B cell (primary cell): ENCODE data around the gene SRBD1. TPM values are rescaled to one million over a fixed set of nuclear protein-coding genes. Genes with fewer than 3 reads are reported as not detected.

Source experiments
- ATAC-seq: fragments of 200-7000 bp; cut with Tn5 transposase; one replicate; pipeline ENCODE4 v1.10.0; 2021; ENCODE audit warnings: low read depth, mild to moderate bottlenecking, moderate number of reproducible peaks, moderate library complexity
- CTCF ChIA-PET: fragments of 350-600 bp; sonication (Branson Sonifier 250); formaldehyde crosslinking; loops from one replicate; lab custom pipeline; 2021; ENCODE audit warnings: antibody characterized with exemption, inconsistent platforms; lab: Charles Lee
- POLR2A ChIA-PET: fragments of 350-600 bp; sonication (Branson Sonifier 250); formaldehyde crosslinking; loops from one replicate; lab custom pipeline; 2021; ENCODE audit warnings: antibody characterized with exemption; lab: Charles Lee
- DNase-seq: peaks from one replicate; pipeline ENCODE4 v3.0.0; 2013
- H2AFZ ChIP-seq: 2 replicates; pipeline ENCODE4 v1.6.1; 2012; ENCODE audit warnings: mild to moderate bottlenecking, low read depth, low read length; ENCODE audit not compliant: insufficient read depth, poor library complexity, severe bottlenecking
- H3K27ac ChIP-seq, 2 donors: 1 replicate in 1 of 2; 2 replicates in 1 of 2; pipeline ENCODE4 v1.5.1; 2012 to 2013; ENCODE audit warnings: low read length in 2 of 2, mild to moderate bottlenecking in 2 of 2, moderate library complexity in 1 of 2
- H3K27me3 ChIP-seq, 4 experiments: fragments of 200-600 bp in 1 of 4; sonication (generic) in 1 of 4; replicated peaks in 1 of 4; 1 replicate in 2 of 4; 2 replicates in 2 of 4; pipeline versions ENCODE4 v1.6.1 to v1.7.0; 2013 to 2016; ENCODE audit warnings: low read length in 3 of 4, mild to moderate bottlenecking in 2 of 4, mixed read lengths in 1 of 4, moderate library complexity in 1 of 4; ENCODE audit not compliant: insufficient read depth in 4 of 4, control insufficient read depth in 3 of 4; ENCODE audit errors: control extremely low read depth in 1 of 4
- H3K36me3 ChIP-seq, 2 experiments: replicated peaks in 1 of 2; 1 replicate in 1 of 2; 2 replicates in 1 of 2; pipeline versions ENCODE4 v1.6.1 to v1.7.1; 2013; ENCODE audit warnings: low read length in 1 of 2; ENCODE audit not compliant: insufficient read depth in 2 of 2, control insufficient read depth in 1 of 2; ENCODE audit errors: control extremely low read depth in 1 of 2, extremely low read depth in 1 of 2
- H3K4me1 ChIP-seq, 2 donors: fragments of 200-600 bp in 1 of 2; sonication (generic) in 1 of 2; 1 replicate in 1 of 2; 2 replicates in 1 of 2; pipeline versions ENCODE4 v1.5.1 to v1.6.1; 2013 to 2017; ENCODE audit warnings: low read length in 2 of 2; ENCODE audit not compliant: control insufficient read depth in 2 of 2, insufficient read depth in 2 of 2
- H3K4me2 ChIP-seq: replicated peaks from 2 replicates; pipeline ENCODE3; 2012; ENCODE audit warnings: mild to moderate bottlenecking, low read depth, low read length; ENCODE audit not compliant: poor library complexity, severe bottlenecking
- H3K4me3 ChIP-seq, 5 experiments: fragments of 200-600 bp in 1 of 5; sonication (generic) in 1 of 5; 1 replicate in 3 of 5; 2 replicates in 2 of 5; pipeline versions ENCODE4 v1.5.1 to v1.7.0; 2011 to 2016; ENCODE audit warnings: low read length in 4 of 5, mild to moderate bottlenecking in 4 of 5, low read depth in 2 of 5, control low read depth in 1 of 5, moderate library complexity in 1 of 5; ENCODE audit not compliant: insufficient read depth in 1 of 5; ENCODE audit errors: control extremely low read depth in 1 of 5, extremely low read depth in 1 of 5
- H3K79me2 ChIP-seq: fragments of 200-600 bp; sonication (generic); one replicate; pipeline ENCODE4 v1.6.0; 2016; ENCODE audit warnings: low read length; ENCODE audit not compliant: control insufficient read depth, insufficient read depth
- H3K9ac ChIP-seq: fragments of 200-600 bp; sonication (generic); 2 replicates; pipeline ENCODE4 v1.6.1; 2017; ENCODE audit warnings: mild to moderate bottlenecking, low read length, moderate library complexity
- H3K9me3 ChIP-seq, 3 donors: one replicate each; pipeline versions ENCODE4 v1.6.1 to v1.7.1; 2013; ENCODE audit warnings: low read length in 2 of 3; ENCODE audit not compliant: control insufficient read depth in 2 of 3, insufficient read depth in 1 of 3; ENCODE audit errors: control extremely low read depth in 1 of 3
- H4K20me1 ChIP-seq: 2 replicates; pipeline ENCODE4 v1.6.0; 2012; ENCODE audit warnings: mild to moderate bottlenecking, low read length; ENCODE audit not compliant: insufficient read depth, control insufficient read depth, poor library complexity, severe bottlenecking
- H3K27ac Mint-ChIP-seq: one replicate; pipeline ENCODE4 v1.8.0; 2021; ENCODE audit warnings: mixed read lengths
- H3K27me3 Mint-ChIP-seq: one replicate; pipeline ENCODE4 v1.8.0; 2021; ENCODE audit warnings: mixed read lengths
- H3K4me1 Mint-ChIP-seq: one replicate; pipeline ENCODE4 v1.8.0; 2021; ENCODE audit warnings: mixed read lengths
- H3K4me3 Mint-ChIP-seq: one replicate; pipeline ENCODE4 v1.8.0; 2021; ENCODE audit warnings: mixed read lengths
- H3K9me3 Mint-ChIP-seq: one replicate; pipeline ENCODE4 v1.8.0; 2022; ENCODE audit warnings: mixed read lengths; ENCODE audit not compliant: insufficient read depth
- CTCF ChIP-seq: fragments of 200-600 bp; IDR thresholded peaks from one replicate; pipeline ENCODE4 v1.8.0; 2022; ENCODE audit warnings: antibody characterized with exemption, mild to moderate bottlenecking
- EZH2 ChIP-seq: IDR thresholded peaks from 2 replicates; pipeline ENCODE4 v1.6.1; 2012; ENCODE audit warnings: borderline replicate concordance, low read depth, mild to moderate bottlenecking, moderate library complexity, low read length; ENCODE audit not compliant: insufficient read depth, poor library complexity, severe bottlenecking
- WGBS: methylation state at CpG from one replicate; pipeline ENCODE4 v1.1.5; 2013; ENCODE audit warnings: missing lambda C conversion rate; ENCODE audit not compliant: insufficient coverage; 5-methylcytosine and 5-hydroxymethylcytosine counted together
- intact Hi-C: fragments of 100-400 bp; cut with micrococcal nuclease; formaldehyde crosslinking; loops from one replicate; pipeline ENCODE4 v1.10.0; 2022
- polyA plus RNA-seq: library from polyadenylated mRNA; depleted of rRNA; stranded (reverse); fragments of >200 nt; gene quantifications from 2 replicates; pipeline ENCODE4 v1.2.3, GENCODE V29; 2012
- total RNA-seq, 2 donors: library from RNA; stranded (reverse); fragments of 120-200 nt in 1 of 2; gene quantifications; 1 replicate in 1 of 2; 2 replicates in 1 of 2; pipeline versions ENCODE4 v1.2.3 to v1.2.4, GENCODE V29; 2013 to 2022

SRBD1 gene
- total and polyA plus RNA-seq, 2 donors (not counting 1 experiment from before 2014, with no cell fraction given) = 6.2 to 27.1 TPM

- no peak overlapping the region for H3K27ac ChIP-seq
- H2AFZ ChIP-seq = no peak overlapping the region
- CTCF ChIA-PET = no interaction called here
- no peaks in the 10 kb centered on the region for H3K4me1 ChIP-seq
- Mint-ChIP-seq H3K27ac (no peak overlapping the region), H3K27me3 (peaks cover 25% of the 10 kb centered on the region), H3K4me3 (no peak overlapping the region), H3K9me3 (peaks cover 3% of the 10 kb centered on the region), H3K4me1 (no peaks in the 10 kb centered on the region)
- no peak for TF ChIP-seq CTCF
- TF ChIP-seq EZH2 = no peak
- no peaks in the 10 kb centered on the region for H3K79me2 ChIP-seq
- peaks cover 0 to 2% (median 0%) of the 10 kb centered on the region in 4 experiments for H3K27me3 ChIP-seq
- ATAC-seq (no peak), DNase-seq (no peak)
- no peak overlapping the region for H3K9ac ChIP-seq
- H3K36me3 ChIP-seq = no peaks in the 10 kb centered on the region
- 51% methylated on average over 3 of the region's 8 CpGs for WGBS
- no peaks in the 10 kb centered on the region for H3K9me3 ChIP-seq
- H3K4me2 ChIP-seq = no peak overlapping the region
- no peaks in the 10 kb centered on the region for H4K20me1 ChIP-seq
- H3K4me3 ChIP-seq = no peak overlapping the region
- intact Hi-C loops = no loop called here
- POLR2A ChIA-PET = no interaction called here
Measured at GRCh38 chr2:45345331-45346234, 265.5 kb downstream of the SRBD1 start.

GRCh38 chr2:45344502-45344901 is 266.6 kb downstream of the SRBD1 start:
- Histone ChIP-seq H3K4me3 (no peak overlapping the region), H3K4me2 (no peak overlapping the region), H3K4me1 (no peaks in the 10 kb centered on the region), H3K79me2 (no peaks in the 10 kb centered on the region), H3K36me3 (no peaks in the 10 kb centered on the region), H2AFZ (no peak overlapping the region), H3K9me3 (no peaks in the 10 kb centered on the region), H3K27ac (no peak overlapping the region), H3K27me3 (peaks cover 0 to 2% (median 0%) of the 10 kb centered on the region in 4 experiments), H4K20me1 (no peaks in the 10 kb centered on the region), H3K9ac (no peak overlapping the region)
- POLR2A ChIA-PET = no interaction called here
- DNase-seq = no peak
- WGBS = 79% methylated on average over 4 of the region's 5 CpGs
- Mint-ChIP-seq H3K4me1 (no peaks in the 10 kb centered on the region), H3K4me3 (no peak overlapping the region), H3K9me3 (peaks cover 3% of the 10 kb centered on the region), H3K27me3 (peaks cover 25% of the 10 kb centered on the region), H3K27ac (no peak overlapping the region)
- CTCF ChIA-PET = no interaction called here
- intact Hi-C loops = no loop called here
- no peak for ATAC-seq
- TF ChIP-seq EZH2 (no peak), CTCF (no peak)
